Middle frontal gyrus (tissue), 1 donor: ENCODE measurements around the gene TGM6.
"Not testable (repeated sequence)": the region's sequence is repeated elsewhere in the genome, so short reads cannot be mapped to it uniquely, and the experiment has no call there.

Experiments
- DNase-seq: peaks from one replicate; pipeline ENCODE4 v3.0.0-alpha.2; 2015; ENCODE audit warnings: low spot score; ENCODE audit errors: extremely low spot score

TGM6 gene

DNA sequence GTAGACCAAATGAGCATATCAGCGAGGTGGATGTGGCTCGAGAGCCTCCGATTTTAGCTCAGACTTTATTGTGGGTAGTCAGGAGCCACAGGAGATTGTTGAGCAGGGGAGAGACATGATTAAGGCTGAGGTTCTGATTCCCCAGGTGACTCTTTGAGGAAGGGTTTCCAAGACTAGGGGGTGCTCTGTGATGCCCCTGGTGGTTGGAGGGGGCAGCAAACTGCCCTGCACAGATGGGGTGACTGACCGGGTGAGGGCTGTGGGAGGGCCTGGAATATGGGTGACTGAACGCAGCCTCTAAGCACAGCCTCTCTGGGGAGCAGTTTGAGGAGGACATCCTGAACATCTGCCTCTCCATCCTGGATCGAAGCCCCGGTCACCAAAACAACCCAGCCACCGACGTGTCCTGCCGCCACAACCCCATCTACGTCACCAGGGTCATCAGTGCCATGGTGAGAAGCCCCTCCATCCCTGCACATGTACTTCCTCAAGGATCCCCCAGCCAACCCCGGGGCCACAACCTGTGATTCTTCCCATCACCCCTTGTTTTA, 17.0 kb downstream of the TGM6 start:
- DNase-seq, result no peak

- DNase-seq, result no peak
Measured at GRCh38 chr20:2398449-2398848, 17.7 kb downstream of the TGM6 start.

GRCh38 chr20:2399390-2399789, 18.7 kb downstream of the TGM6 start:
- DNase-seq, result no peak

GRCh38 chr20:2400290-2400689, 19.6 kb downstream of the TGM6 start:
- DNase-seq, result no peak

GRCh38 chr20:2401527-2401926, 20.8 kb downstream of the TGM6 start:
- DNase-seq, result no peak

- DNase-seq, result no peak
Measured at GRCh38 chr20:2402271-2402980, 21.7 kb downstream of the TGM6 start.

DNA sequence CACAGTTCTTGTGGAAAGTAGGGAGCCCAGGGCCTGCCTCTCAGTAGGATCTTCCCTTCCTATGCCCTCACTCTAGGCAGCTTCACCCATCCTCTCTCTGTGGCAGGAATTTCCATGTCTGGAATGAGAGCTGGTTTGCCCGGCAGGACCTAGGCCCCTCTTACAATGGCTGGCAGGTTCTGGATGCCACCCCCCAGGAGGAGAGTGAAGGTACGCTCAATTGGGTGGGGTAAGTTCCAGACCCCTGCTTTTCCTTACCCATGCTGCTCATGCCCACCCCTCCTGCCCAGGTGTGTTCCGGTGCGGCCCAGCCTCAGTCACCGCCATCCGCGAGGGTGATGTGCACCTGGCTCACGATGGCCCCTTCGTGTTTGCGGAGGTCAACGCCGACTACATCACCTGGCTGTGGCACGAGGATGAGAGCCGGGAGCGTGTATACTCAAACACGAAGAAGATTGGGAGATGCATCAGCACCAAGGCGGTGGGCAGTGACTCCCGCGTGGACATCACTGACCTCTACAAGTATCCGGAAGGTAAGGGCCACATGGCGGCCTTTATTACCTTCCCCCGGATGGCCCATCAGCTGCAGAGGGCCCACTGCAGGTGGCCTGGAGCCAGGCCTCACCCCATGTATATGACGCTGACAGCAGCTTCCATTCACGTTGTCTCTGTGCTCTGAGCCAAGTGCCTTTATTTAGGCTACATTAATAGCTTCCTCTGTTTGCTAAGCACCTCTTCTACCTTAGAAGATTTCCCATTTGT, 22.8 kb downstream of the TGM6 start:
- no peak for DNase-seq

DNA sequence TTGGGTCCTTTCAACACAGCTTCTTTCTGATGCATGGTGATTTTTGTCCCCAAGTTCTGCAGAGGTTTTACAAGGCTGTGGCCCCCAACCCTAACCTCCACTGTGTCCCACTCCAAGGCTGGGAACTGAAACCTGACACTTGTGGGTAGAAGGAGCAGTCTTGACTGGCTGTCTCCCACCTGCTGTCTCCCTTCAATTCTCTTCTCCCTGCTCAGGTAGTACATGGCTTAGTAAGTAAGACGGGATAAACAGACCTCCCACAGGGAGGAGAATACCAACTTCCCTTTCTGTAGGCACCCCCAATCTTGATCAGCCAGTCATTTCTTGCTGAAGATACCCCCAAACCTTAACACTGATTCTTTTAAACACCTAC, 25.0 kb downstream of the TGM6 start:
- no peak for DNase-seq

GRCh38 chr20:2407355-2407754, 26.7 kb downstream of the TGM6 start:
- not testable (repeated sequence) for DNase-seq

DNA sequence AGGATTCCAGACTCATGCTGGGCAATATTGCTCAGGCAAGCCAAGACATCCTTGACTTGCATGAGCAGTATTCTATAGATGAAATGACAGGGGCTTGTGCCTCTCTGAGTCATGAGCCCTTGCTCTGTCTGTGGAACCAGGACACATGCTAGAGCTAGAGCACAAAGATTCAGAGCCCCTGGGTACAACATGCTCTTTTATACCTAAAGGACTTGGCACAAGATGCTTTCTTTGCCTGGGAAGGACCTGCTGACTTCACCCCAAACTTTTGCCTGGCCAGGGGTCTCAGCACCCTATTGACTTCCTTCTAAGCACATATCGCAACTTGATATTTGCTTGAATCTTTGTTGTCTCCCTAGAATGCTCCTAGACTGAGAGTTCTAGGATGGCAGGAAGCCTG, 27.4 kb downstream of the TGM6 start:
- DNase-seq, result no peak

DNA sequence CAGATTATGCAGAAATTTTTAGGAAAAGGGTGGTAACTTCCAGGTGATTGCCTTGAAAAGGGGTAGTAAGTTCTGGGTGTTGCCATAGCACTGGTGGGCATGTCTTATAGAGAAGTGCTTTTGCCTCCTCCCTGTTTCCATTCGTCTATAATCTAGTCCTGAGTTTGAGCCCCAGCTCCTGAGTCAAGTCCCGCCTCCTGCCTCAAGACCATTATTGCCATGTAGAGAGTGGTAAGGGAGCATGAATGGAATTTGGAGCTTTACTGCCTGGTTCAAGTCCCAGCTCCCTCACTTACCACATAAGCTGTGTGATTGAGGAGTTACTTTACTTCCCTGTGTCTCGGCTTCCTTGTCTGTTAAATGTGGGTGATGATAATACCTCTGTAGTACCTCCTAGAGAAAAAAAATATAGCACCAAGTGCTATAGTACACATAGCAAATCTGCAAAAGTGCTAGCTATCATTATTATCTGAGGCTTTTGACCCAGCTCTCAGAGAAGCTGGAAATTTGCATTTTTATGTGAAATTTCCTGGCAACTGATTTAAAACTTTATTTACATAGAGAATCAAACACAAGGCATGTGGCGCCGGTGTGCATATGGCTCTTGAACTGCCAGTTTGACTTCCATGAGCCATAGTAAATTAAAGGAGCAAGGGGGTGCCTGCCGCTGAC, 36.0 kb downstream of the TGM6 start:
- DNase-seq, result no peak

DNA sequence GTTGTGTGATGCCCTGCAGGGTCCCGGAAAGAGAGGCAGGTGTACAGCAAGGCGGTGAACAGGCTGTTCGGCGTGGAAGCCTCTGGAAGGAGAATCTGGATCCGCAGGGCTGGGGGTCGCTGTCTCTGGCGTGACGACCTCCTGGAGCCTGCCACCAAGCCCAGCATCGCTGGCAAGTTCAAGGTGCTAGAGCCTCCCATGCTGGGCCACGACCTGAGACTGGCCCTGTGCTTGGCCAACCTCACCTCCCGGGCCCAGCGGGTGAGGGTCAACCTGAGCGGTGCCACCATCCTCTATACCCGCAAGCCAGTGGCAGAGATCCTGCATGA, 36.5 kb downstream of the TGM6 start:
- DNase-seq, result no peak

- no peak for DNase-seq
Measured at GRCh38 chr20:2418388-2418787, 37.7 kb downstream of the TGM6 start.

- no peak for DNase-seq
Measured at GRCh38 chr20:2420510-2420909, 39.8 kb downstream of the TGM6 start.

DNA sequence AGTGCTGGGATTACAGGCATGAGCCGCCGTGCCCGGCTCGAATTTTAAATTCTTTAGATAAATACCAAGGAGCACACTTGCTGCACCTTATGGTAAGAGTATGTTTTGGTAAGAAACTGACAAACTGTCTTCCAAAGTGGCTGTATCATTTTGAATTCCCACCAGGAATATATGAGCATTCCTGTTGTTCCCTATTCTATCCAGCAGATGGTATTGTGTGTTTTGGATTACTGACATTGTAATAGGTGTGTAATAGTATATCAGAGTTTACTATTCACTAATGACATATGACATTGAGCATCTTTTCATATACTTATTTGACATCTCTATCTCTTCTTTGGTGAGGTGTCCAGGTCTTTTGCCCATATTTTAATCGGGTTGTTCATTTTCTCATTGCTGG, 40.5 kb downstream of the TGM6 start:
- DNase-seq, result no peak

- no peak for DNase-seq
Measured at GRCh38 chr20:2429051-2429450, 48.4 kb downstream of the TGM6 start.

- DNase-seq, result no peak
Measured at GRCh38 chr20:2430538-2430937, 49.8 kb downstream of the TGM6 start.

- no peak for DNase-seq
Measured at GRCh38 chr20:2431185-2431584, 50.5 kb downstream of the TGM6 start.

DNA sequence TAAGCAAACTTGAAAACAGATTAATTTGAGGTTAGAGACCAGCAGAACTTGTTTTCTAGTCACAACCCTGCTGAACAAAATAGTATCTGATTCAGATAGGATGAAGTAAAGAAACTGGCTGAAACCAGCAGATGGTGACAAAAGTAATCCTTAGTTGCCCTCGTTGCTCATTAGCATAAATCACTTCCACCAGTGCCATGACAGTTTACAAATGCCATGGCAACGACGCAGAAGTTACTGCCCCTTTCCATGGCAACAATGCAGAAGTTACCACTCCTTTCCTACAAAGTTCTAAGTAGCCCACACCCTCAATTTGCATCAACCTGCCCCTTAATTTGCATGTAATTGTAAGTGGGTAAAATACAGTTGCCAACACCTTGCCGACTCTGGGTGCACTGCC, 66.1 kb downstream of the TGM6 start:
- DNase-seq, result no peak

GRCh38 chr20:2449386-2449785, 68.7 kb downstream of the TGM6 start:
- DNase-seq, result no peak

GRCh38 chr20:2451422-2451821, 70.7 kb downstream of the TGM6 start:
- DNase-seq, result no peak

DNA sequence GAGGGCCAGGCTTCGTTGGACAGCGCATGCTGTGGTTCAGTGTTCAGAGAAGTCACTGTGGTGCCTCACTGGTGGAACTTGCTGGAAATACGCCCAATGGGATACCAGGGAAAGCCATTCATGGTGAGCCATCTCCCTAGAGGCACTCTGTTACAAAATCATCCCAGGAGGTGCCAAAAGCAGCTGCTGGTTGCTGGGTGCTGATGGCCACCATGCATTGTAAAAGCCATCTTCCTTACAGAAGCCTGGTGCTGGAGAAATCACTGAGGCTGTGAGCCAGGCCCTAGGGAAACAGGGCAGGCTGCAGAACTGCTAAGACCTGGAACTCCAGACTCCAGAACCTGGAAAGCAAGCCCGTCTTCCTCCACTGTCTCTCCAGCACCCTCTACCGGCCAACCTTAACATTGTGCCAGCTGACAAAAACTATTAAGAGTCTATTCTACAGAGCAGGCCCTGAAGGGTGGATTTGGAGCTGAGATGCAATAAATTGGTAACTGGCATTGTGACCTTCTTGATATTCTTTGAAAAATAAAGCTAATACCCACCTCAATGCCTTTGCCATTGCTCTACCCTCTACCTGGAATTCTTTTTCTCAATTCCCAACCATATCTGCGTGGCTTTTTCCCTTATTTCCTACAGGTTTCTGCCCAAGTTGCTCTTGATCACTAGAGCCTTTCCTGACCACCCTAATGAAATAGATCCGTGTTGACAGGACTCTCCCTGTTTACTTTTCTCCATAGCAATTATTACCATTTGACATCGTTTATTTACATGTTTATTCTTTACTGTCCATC, 71.4 kb downstream of the TGM6 start:
- DNase-seq, result peak; percentile 58
